Mesothelial cell of epicardium (in vitro differentiated cells): ENCODE measurements around the gene COL4A1. TPM values are rescaled to one million over a fixed set of nuclear protein-coding genes. Genes with fewer than 3 reads are reported as not detected.

Experiments used
- DNase-seq, 2 experiments: peaks; one replicate each; pipeline ENCODE4 v3.0.0; 2021; ENCODE audit warnings: low spot score in 2 of 2; ENCODE audit not compliant: unreplicated experiment in 2 of 2
- H3K27ac Mint-ChIP-seq: 2 replicates; pipeline ENCODE4 v1.8.0; 2021; ENCODE audit warnings: mixed read lengths
- H3K27me3 Mint-ChIP-seq: 2 replicates; pipeline ENCODE4 v1.8.0; 2021; ENCODE audit warnings: low read depth, mixed read lengths
- H3K36me3 Mint-ChIP-seq: 2 replicates; pipeline ENCODE4 v1.8.0; 2021; ENCODE audit warnings: mixed read lengths
- H3K4me1 Mint-ChIP-seq: 2 replicates; pipeline ENCODE4 v1.8.0; 2021; ENCODE audit warnings: mixed read lengths
- H3K4me3 Mint-ChIP-seq: 2 replicates; pipeline ENCODE4 v1.8.0; 2021; ENCODE audit warnings: mild to moderate bottlenecking, moderate library complexity, mixed read lengths
- H3K9me3 Mint-ChIP-seq: 2 replicates; pipeline ENCODE4 v1.8.0; 2021; ENCODE audit warnings: mixed read lengths
- total RNA-seq: library from RNA; stranded (reverse); gene quantifications from 3 replicates; pipeline ENCODE4 v1.2.1, GENCODE V29; 2021
- TF ChIP-seq, protein P1 (sequence below): fragments of 200-600 bp; sonication (generic); IDR thresholded peaks from one replicate; pipeline ENCODE4 v1.5.0; 2021; ENCODE audit warnings: antibody characterized with exemption; ENCODE audit not compliant: unreplicated experiment

Gene COL4A1
- total RNA-seq, 1 donor from 2014 or later = 362 TPM

DNA sequence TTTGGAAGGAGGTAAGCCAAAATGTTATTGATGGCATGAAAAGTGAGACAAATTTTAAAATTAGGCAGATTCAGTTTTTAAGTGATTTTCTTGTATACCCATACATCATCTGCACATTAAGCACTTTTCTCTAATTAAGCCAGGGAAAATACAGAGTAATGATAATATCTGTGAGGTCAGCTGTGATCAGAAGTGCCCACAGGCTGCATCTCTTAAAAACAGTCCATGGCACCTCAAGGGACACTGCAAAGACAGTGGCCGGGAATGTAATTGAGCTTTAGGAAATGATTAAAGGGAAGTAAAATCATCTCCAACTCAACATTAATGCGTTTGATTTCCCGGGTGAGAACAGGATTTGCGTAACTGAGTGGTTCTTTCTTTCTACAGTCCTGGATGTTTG lies 2.0 kb downstream of the COL4A1 start:
- Mint-ChIP-seq H3K9me3 (no peaks in the 10 kb centered on the region), H3K4me3 (peak overlapping the region; percentile 65), H3K36me3 (peaks cover 2% of the 10 kb centered on the region), H3K4me1 (peaks cover 64% of the 10 kb centered on the region), H3K27ac (no peak overlapping the region), H3K27me3 (no peaks in the 10 kb centered on the region)
- no peak for DNase-seq
- TF ChIP-seq, protein P1, sequence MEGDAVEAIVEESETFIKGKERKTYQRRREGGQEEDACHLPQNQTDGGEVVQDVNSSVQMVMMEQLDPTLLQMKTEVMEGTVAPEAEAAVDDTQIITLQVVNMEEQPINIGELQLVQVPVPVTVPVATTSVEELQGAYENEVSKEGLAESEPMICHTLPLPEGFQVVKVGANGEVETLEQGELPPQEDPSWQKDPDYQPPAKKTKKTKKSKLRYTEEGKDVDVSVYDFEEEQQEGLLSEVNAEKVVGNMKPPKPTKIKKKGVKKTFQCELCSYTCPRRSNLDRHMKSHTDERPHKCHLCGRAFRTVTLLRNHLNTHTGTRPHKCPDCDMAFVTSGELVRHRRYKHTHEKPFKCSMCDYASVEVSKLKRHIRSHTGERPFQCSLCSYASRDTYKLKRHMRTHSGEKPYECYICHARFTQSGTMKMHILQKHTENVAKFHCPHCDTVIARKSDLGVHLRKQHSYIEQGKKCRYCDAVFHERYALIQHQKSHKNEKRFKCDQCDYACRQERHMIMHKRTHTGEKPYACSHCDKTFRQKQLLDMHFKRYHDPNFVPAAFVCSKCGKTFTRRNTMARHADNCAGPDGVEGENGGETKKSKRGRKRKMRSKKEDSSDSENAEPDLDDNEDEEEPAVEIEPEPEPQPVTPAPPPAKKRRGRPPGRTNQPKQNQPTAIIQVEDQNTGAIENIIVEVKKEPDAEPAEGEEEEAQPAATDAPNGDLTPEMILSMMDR = no peak

DNA sequence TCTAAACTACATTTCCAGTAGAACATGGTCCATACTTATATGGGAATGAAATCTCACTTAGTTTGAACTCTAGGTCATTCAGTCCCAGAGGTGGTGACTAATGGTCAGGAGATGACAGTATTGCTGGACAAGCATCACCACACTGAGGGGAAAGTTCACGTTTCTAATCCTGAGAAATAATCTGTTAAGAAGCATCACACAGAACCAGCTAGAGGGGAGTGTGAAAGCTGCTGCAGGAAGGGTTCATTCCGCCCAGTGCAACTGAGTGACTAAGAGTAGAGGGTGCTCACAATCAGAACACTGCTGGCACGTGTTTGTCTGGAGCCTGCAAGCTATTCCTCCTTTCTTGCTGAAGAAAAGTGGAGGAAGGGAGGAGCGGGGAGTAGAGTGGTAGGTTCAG lies 2.7 kb downstream of the COL4A1 start:
- TF ChIP-seq, protein P1 = no peak
- no peak for DNase-seq
- no peak overlapping the region for H3K27ac Mint-ChIP-seq
- H3K27me3 Mint-ChIP-seq = no peaks in the 10 kb centered on the region
- H3K4me1 Mint-ChIP-seq = peaks cover 57% of the 10 kb centered on the region
- H3K9me3 Mint-ChIP-seq = no peaks in the 10 kb centered on the region
- peak overlapping the region; percentile 65 for H3K4me3 Mint-ChIP-seq
- no peaks in the 10 kb centered on the region for H3K36me3 Mint-ChIP-seq

DNA sequence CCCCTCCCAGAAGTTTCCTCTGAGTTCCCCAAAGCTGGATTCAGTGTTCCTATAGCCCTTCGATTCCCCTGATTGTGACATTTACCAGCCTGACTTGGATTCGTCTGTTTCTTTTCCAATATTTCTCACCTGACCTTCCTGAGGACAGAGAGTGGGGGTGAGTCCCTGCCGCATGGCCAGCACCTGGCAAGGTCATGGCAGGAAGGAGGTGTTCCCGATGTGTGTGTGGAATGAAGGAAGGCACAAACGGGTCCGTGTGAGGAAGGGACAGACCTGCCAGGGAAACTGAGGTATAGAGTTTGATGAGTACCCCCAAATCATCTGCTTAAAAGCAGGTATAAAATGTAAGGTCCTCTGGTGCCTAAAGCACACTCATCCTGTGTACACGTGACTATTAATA lies 3.3 kb downstream of the COL4A1 start:
- no peaks in the 10 kb centered on the region for H3K9me3 Mint-ChIP-seq
- DNase-seq = no peak
- H3K4me1 Mint-ChIP-seq = peaks cover 54% of the 10 kb centered on the region
- no peaks in the 10 kb centered on the region for H3K36me3 Mint-ChIP-seq
- no peak overlapping the region for H3K27ac Mint-ChIP-seq
- TF ChIP-seq, protein P1 = no peak
- H3K27me3 Mint-ChIP-seq = no peaks in the 10 kb centered on the region
- H3K4me3 Mint-ChIP-seq = no peak overlapping the region

DNA sequence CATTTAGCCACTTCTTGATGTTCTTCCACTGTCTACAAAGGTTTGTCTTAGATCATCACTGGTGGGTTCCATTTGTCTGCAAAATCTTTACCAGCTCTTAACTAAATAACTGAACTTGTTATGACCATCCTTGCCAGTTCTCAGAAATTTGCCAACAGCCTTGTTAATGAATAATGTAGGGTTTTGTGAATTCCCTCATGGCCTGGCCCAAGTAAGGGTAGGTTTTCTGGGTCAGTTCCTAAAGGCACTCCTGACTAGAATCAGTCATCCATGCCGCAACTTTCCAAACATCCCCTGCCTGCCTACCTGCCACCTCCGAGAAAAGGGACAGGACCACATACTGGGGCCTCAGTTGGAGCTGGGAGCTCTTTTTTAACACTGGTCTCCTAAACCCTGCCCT lies 4.0 kb downstream of the COL4A1 start:
- TF ChIP-seq, protein P1 = no peak
- peaks cover 53% of the 10 kb centered on the region for H3K4me1 Mint-ChIP-seq
- no peaks in the 10 kb centered on the region for H3K36me3 Mint-ChIP-seq
- H3K27ac Mint-ChIP-seq = no peak overlapping the region
- DNase-seq = no peak
- no peaks in the 10 kb centered on the region for H3K9me3 Mint-ChIP-seq
- H3K27me3 Mint-ChIP-seq = no peaks in the 10 kb centered on the region
- H3K4me3 Mint-ChIP-seq = no peak overlapping the region

DNA sequence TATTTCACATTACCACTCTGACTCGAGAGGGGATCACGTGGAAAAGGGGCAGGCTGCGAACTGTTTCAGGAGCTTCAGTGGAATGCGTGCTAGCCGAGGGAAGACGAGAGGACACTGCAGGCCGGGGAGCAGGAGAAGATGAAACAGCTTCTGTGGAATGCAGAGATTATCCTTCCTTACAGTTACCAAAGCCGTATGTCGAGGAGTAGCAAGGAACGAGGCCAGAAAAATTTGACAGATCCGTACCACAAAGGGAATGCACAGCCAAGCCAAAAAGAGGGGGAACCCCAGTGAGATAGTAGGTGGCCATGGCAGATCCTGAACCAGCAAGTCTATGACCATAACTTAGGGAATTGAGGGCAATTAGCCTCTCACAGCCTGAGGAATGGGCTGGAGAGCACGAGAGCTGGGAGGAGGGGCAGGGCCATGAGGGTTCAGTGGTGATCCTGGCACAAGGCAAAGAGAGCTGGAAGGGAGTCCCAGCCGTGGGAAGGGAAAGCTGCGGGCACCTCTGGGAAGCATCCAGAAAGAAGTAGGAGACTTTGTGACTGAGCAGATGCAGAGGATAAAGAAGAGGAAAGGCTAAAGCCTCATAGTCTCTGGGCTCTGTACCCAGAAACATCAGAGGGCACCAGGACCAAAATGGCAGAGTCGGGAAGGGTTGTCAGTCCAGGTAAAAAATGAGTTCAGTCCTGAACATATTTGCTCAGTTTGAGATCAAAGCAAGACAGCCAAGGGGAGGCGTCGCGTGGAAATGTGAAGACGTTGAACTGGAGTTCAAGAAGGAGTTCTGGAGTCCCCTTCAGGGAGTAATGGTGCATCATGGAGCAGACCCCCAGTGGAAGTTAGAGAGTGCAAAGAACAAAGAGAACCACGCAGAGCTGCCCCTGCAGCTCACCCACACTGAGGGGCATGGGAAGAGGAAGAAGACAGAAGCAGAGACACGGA lies 5.1 kb downstream of the COL4A1 start:
- TF ChIP-seq, protein P1 = no peak
- Mint-ChIP-seq H3K27me3 (no peaks in the 10 kb centered on the region), H3K4me3 (no peak overlapping the region), H3K9me3 (no peaks in the 10 kb centered on the region), H3K27ac (peak overlapping the region; percentile 50), H3K4me1 (peaks cover 58% of the 10 kb centered on the region), H3K36me3 (no peaks in the 10 kb centered on the region)
- no peak for DNase-seq
